Activated T-helper 1 cell treated with anti-CD3 and anti-CD28 coated beads, Interleukin-12 subunit alpha, Interleukin-12 subunit beta, Interleukin-2, Interleukin-4 antibody, amounts not matched to agents 30 ng/mL and 10 ng/mL and 1 ng/mL, durations not matched to agents 14 hours and 24 hours and 36 hours (primary cell): ENCODE measurements around the gene CORO1C. TPM values are rescaled to one million over a fixed set of nuclear protein-coding genes. Genes with fewer than 3 reads are reported as not detected.

Experiments
- DNase-seq: peaks from one replicate; pipeline ENCODE4 v3.0.0; 2021; ENCODE audit warnings: low spot score
- H3K27ac Mint-ChIP-seq: one replicate; pipeline ENCODE4 v1.8.0; 2021; ENCODE audit warnings: mild to moderate bottlenecking, mixed read lengths
- H3K27me3 Mint-ChIP-seq: one replicate; pipeline ENCODE4 v1.8.0; 2022; ENCODE audit warnings: mild to moderate bottlenecking, moderate library complexity, mixed read lengths; ENCODE audit not compliant: insufficient read depth
- H3K36me3 Mint-ChIP-seq: one replicate; pipeline ENCODE4 v1.8.0; 2021; ENCODE audit warnings: low read depth, mixed read lengths
- H3K4me1 Mint-ChIP-seq: one replicate; pipeline ENCODE4 v1.8.0; 2021; ENCODE audit warnings: low read depth, mixed read lengths
- H3K4me3 Mint-ChIP-seq: one replicate; pipeline ENCODE4 v1.8.0; 2021; ENCODE audit warnings: mild to moderate bottlenecking, moderate library complexity, mixed read lengths
- H3K9me3 Mint-ChIP-seq: one replicate; pipeline ENCODE4 v1.8.0; 2021; ENCODE audit warnings: mixed read lengths
- intact Hi-C: fragments of 100-400 bp; cut with micrococcal nuclease; formaldehyde crosslinking; loops from one replicate; pipeline ENCODE4 v1.15.1; 2024
- total RNA-seq: library from RNA; stranded (reverse); gene quantifications from 2 replicates; pipeline ENCODE4 v1.2.3, GENCODE V29; 2022

CORO1C gene
- total RNA-seq, 1 donor from 2014 or later: 46.1 TPM

- Mint-ChIP-seq H3K27ac (no peak overlapping the region), H3K27me3 (peaks cover 18% of the 10 kb centered on the region), H3K4me1 (peaks cover 61% of the 10 kb centered on the region), H3K4me3 (no peak overlapping the region), H3K36me3 (peaks cover 3% of the 10 kb centered on the region), H3K9me3 (no peaks in the 10 kb centered on the region)
- intact Hi-C loops: no loop called here
- no peak for DNase-seq
Measured at GRCh38 chr12:108727868-108728735, 3.2 kb downstream of the CORO1C start.

DNA sequence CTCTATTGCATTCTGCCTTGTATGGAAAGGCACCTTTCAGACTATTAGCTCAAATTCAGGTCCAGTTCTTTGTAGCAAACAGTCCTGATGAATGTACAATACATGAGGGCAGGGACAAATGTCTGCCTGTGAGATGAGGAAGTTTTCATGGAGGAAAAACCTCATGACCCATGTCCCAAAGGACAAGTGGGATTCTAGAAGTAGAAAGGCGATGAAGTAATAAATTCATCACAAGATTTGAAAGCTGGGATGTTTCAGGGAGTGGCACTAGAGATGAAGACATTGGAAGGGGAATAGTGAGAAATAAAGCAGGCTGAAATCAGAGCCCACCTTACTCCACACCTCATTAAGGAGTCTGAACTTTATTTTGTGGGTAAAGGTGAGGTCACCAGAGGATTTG is 4.2 kb downstream of the CORO1C start:
- Mint-ChIP-seq H3K4me1 (peaks cover 66% of the 10 kb centered on the region), H3K36me3 (peaks cover 3% of the 10 kb centered on the region), H3K4me3 (no peak overlapping the region), H3K27me3 (peaks cover 18% of the 10 kb centered on the region), H3K9me3 (no peaks in the 10 kb centered on the region), H3K27ac (no peak overlapping the region)
- intact Hi-C loops: no loop called here
- no peak for DNase-seq

GRCh38 chr12:108724890-108725151 is 6.5 kb downstream of the CORO1C start:
- H3K4me1 Mint-ChIP-seq: peaks cover 54% of the 10 kb centered on the region
- peaks cover 3% of the 10 kb centered on the region for H3K36me3 Mint-ChIP-seq
- no peak overlapping the region for H3K27ac Mint-ChIP-seq
- peaks cover 17% of the 10 kb centered on the region for H3K27me3 Mint-ChIP-seq
- no peaks in the 10 kb centered on the region for H3K9me3 Mint-ChIP-seq
- intact Hi-C loops: no loop called here
- no peak for DNase-seq
- no peak overlapping the region for H3K4me3 Mint-ChIP-seq

DNA sequence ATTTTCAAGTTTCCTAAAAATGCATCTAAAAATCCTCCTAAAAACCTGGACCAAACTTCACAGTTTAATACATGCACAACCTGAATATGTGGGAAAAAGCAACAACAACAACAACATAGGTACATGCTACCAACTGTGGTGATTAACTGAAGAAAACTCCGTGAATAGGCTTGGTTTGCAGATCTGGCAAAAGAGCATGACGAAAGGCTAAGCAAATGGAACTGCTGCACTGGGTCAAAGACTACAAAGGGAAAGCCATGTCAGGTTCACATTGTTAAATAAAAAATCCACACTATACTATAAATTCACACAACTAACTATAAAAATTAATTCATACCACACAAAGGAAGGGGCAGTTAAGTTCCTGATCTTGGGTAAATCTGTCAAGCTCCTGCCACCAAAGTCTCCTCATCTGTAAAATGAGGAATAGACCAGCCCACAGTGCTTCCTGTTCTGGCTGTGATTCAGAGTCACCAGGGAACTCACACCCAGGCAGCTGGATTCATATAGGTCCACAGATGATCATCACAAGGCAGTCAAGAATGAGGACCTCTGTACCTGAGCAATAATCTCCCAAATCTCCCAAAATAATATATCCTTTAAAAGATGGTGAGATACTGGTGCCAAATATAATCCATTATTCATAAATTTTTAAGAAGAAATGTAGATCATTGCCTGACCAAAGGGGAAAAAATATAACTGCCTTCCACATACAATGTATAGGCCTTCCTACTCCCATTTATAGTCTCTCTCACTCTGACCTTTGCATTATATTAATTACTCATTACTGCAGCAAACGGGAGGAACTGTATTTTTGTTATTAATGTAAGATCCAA is 7.0 kb downstream of the CORO1C start:
- Mint-ChIP-seq H3K4me3 (no peak overlapping the region), H3K27me3 (peaks cover 13% of the 10 kb centered on the region), H3K36me3 (no peaks in the 10 kb centered on the region), H3K27ac (no peak overlapping the region), H3K4me1 (peaks cover 49% of the 10 kb centered on the region), H3K9me3 (no peaks in the 10 kb centered on the region)
- intact Hi-C loops: no loop called here
- no peak for DNase-seq

DNA sequence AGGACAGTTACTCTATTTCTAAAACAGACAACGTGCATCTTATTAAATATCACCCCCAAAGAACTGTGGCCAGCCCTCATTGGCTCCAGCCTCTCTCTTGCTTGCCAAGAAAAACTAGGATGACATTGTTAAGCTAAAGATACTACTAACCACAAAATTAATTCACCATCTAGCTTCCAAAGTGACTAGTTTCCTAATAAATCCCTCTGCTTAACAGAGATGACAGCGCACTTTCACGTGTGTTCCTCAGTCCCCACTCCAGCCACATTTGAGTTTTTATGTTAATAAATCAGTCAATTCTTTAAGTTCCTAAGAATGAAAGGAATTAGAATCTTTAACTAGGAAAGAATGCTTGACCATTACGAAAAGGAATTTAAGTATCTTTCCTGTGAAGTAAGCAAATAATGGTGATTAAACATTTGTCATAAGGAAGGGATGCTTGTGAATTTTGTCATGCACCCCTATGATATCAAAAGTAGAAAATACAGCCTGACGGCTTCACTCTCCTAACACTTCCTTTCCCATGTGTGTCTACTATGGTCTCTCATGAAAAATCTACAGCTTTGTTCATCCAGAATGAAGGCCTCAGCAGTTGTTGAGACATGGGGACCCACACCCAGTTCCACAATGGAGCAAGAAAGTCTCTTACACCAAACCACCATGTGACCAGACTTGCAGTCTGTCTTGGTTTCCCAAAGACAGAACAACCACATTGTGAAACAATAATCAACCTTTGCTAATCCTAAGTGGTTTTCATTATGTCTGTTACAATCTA is 8.1 kb downstream of the CORO1C start:
- intact Hi-C loops: no loop called here
- H3K4me3 Mint-ChIP-seq: no peak overlapping the region

GRCh38 chr12:108722463-108722862 is 8.9 kb downstream of the CORO1C start:
- Mint-ChIP-seq H3K4me3 (no peak overlapping the region), H3K27me3 (peaks cover 1% of the 10 kb centered on the region), H3K27ac (no peak overlapping the region), H3K4me1 (peaks cover 35% of the 10 kb centered on the region), H3K9me3 (no peaks in the 10 kb centered on the region), H3K36me3 (no peaks in the 10 kb centered on the region)
- DNase-seq: no peak
- intact Hi-C loops: no loop called here

More for the DNA sequence above, 8.1 kb downstream of the CORO1C start:
- DNase-seq: no peak
- Mint-ChIP-seq H3K27me3 (peaks cover 6% of the 10 kb centered on the region), H3K27ac (no peak overlapping the region), H3K36me3 (no peaks in the 10 kb centered on the region), H3K4me1 (peaks cover 38% of the 10 kb centered on the region), H3K9me3 (no peaks in the 10 kb centered on the region)

GRCh38 chr12:108721824-108722223 is 9.5 kb downstream of the CORO1C start:
- Mint-ChIP-seq H3K4me1 (peaks cover 35% of the 10 kb centered on the region), H3K27me3 (peaks cover 1% of the 10 kb centered on the region), H3K36me3 (peaks cover 3% of the 10 kb centered on the region), H3K4me3 (no peak overlapping the region), H3K9me3 (no peaks in the 10 kb centered on the region), H3K27ac (no peak overlapping the region)
- intact Hi-C loops: no loop called here
- DNase-seq: no peak

- intact Hi-C loops: no loop called here
- Mint-ChIP-seq H3K36me3 (peaks cover 3% of the 10 kb centered on the region), H3K9me3 (no peaks in the 10 kb centered on the region), H3K4me3 (no peak overlapping the region), H3K27ac (no peak overlapping the region), H3K4me1 (peaks cover 35% of the 10 kb centered on the region), H3K27me3 (peaks cover 1% of the 10 kb centered on the region)
- no peak for DNase-seq
Measured at GRCh38 chr12:108720757-108721514, 10.4 kb downstream of the CORO1C start.

- no peak for DNase-seq
- H3K36me3 Mint-ChIP-seq: peaks cover 3% of the 10 kb centered on the region
- peaks cover 3% of the 10 kb centered on the region for H3K4me1 Mint-ChIP-seq
- H3K9me3 Mint-ChIP-seq: no peaks in the 10 kb centered on the region
- H3K4me3 Mint-ChIP-seq: no peak overlapping the region
- H3K27ac Mint-ChIP-seq: no peak overlapping the region
- intact Hi-C loops: no loop called here
- H3K27me3 Mint-ChIP-seq: no peaks in the 10 kb centered on the region
Measured at GRCh38 chr12:108717243-108717642, 14.1 kb downstream of the CORO1C start.

- no peak for DNase-seq
- H3K4me3 Mint-ChIP-seq: no peak overlapping the region
- intact Hi-C loops: no loop called here
- H3K4me1 Mint-ChIP-seq: peaks cover 5% of the 10 kb centered on the region
- peaks cover 3% of the 10 kb centered on the region for H3K36me3 Mint-ChIP-seq
- no peak overlapping the region for H3K27ac Mint-ChIP-seq
- H3K27me3 Mint-ChIP-seq: no peaks in the 10 kb centered on the region
- H3K9me3 Mint-ChIP-seq: no peaks in the 10 kb centered on the region
Measured at GRCh38 chr12:108714866-108715265, 16.5 kb downstream of the CORO1C start.

DNA sequence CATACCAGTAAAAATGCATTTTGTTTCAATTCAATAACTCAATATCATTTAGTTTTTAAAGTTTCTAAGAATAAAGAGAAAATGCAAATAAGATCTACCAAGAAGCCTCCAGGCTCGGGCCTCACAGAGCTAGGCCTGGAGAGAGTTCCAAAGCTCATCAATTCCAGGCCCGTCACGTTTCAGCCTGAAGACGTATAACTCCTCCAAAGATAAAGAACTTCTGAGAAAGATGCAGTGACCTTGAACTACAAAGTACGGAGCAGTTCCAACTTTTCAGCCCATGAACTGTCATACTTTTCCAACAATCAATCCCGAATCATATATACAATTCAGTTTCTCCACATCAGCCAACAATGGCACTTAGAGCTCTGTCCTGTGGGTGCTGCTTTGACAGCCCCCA is 17.8 kb downstream of the CORO1C start:
- Mint-ChIP-seq H3K36me3 (peaks cover 6% of the 10 kb centered on the region), H3K9me3 (no peaks in the 10 kb centered on the region), H3K4me3 (no peak overlapping the region), H3K27me3 (no peaks in the 10 kb centered on the region), H3K27ac (no peak overlapping the region), H3K4me1 (peaks cover 5% of the 10 kb centered on the region)
- no peak for DNase-seq
- intact Hi-C loops: no loop called here

DNA sequence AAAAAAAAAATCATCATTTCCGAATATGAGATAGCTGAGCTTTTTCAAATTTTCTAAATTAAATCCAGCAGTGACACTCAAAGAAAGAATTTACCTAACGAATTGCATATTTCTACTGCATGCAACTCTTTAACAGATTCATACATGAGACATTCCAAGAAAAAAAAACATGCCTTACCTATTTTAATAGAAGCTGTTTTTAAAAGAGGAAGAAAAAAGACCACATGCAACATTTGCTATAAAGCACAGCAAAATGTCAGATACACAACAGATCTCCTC is 18.5 kb downstream of the CORO1C start:
- no peaks in the 10 kb centered on the region for H3K9me3 Mint-ChIP-seq
- no peaks in the 10 kb centered on the region for H3K27me3 Mint-ChIP-seq

More for the DNA sequence above, 18.5 kb downstream of the CORO1C start:
- peaks cover 6% of the 10 kb centered on the region for H3K36me3 Mint-ChIP-seq
- intact Hi-C loops: no loop called here
- no peak overlapping the region for H3K4me3 Mint-ChIP-seq
- no peak for DNase-seq
- H3K27ac Mint-ChIP-seq: no peak overlapping the region
- peaks cover 5% of the 10 kb centered on the region for H3K4me1 Mint-ChIP-seq
